Liver (tissue), 9 donors: ENCODE measurements around the gene ZNF710. TPM values are rescaled to one million over a fixed set of nuclear protein-coding genes. Genes with fewer than 3 reads are reported as not detected.
"Not testable (repeated sequence)": the region's sequence is repeated elsewhere in the genome, so short reads cannot be mapped to it uniquely, and the experiment has no call there.

Source experiments
- DNase-seq: peaks from one replicate; pipeline ENCODE4 v3.0.0-alpha.2; 2017; ENCODE audit warnings: low spot score
- H3K27ac ChIP-seq, 2 donors: one replicate each; pipeline ENCODE4 v1.7.0; 2013; ENCODE audit warnings: inconsistent platforms in 2 of 2, low read length in 2 of 2, control low read depth in 1 of 2, low read depth in 1 of 2, mild to moderate bottlenecking in 1 of 2
- H3K27me3 ChIP-seq, 4 donors: one replicate each; pipeline versions ENCODE4 v1.6.1 to v1.7.0; 2013; ENCODE audit warnings: low read length in 3 of 4, inconsistent platforms in 1 of 4, mild to moderate bottlenecking in 1 of 4, moderate library complexity in 1 of 4; ENCODE audit not compliant: control insufficient read depth in 4 of 4, insufficient read depth in 4 of 4
- H3K36me3 ChIP-seq, 4 donors: one replicate each; pipeline versions ENCODE4 v1.6.1 to v1.7.0; 2013; ENCODE audit warnings: low read length in 3 of 4, mild to moderate bottlenecking in 3 of 4, low read depth in 1 of 4, moderate library complexity in 1 of 4; ENCODE audit not compliant: control insufficient read depth in 4 of 4, insufficient read depth in 3 of 4
- H3K4me1 ChIP-seq, 4 donors: one replicate each; pipeline versions ENCODE4 v1.6.1 to v1.7.0; 2013; ENCODE audit warnings: low read length in 3 of 4, mild to moderate bottlenecking in 3 of 4, moderate library complexity in 1 of 4; ENCODE audit not compliant: control insufficient read depth in 4 of 4, insufficient read depth in 4 of 4
- H3K4me3 ChIP-seq, 3 donors: one replicate each; pipeline versions ENCODE4 v1.6.1 to v1.7.0; 2013; ENCODE audit warnings: low read length in 3 of 3, control low read depth in 1 of 3, low read depth in 1 of 3, mild to moderate bottlenecking in 1 of 3
- H3K9ac ChIP-seq, 2 donors: one replicate each; pipeline ENCODE4 v1.7.0; 2013; ENCODE audit warnings: low read length in 2 of 2, mild to moderate bottlenecking in 2 of 2, moderate library complexity in 2 of 2, control low read depth in 1 of 2, low read depth in 1 of 2
- H3K9me3 ChIP-seq, 4 donors: one replicate each; pipeline versions ENCODE4 v1.6.1 to v1.7.0; 2013; ENCODE audit warnings: low read length in 3 of 4; ENCODE audit not compliant: control insufficient read depth in 4 of 4
- ATF3 ChIP-seq: IDR thresholded peaks from 2 replicates; pipeline ENCODE4 v1.6.1; 2016; ENCODE audit warnings: antibody characterized with exemption
- CTCF ChIP-seq: fragments of 150-350 bp; IDR thresholded peaks from 2 replicates; pipeline ENCODE4 v1.5.1; 2017; ENCODE audit warnings: improper control_type of control experiment, low read depth, low read length; ENCODE audit not compliant: missing input control
- EGR1 ChIP-seq, 2 donors: IDR thresholded peaks; 2 replicates each; pipeline ENCODE4 v1.6.1; 2016 to 2018; ENCODE audit warnings: antibody characterized with exemption in 2 of 2, low read depth in 2 of 2
- FOXA1 ChIP-seq: IDR thresholded peaks from 2 replicates; pipeline ENCODE4 v1.6.1; 2016; ENCODE audit warnings: antibody characterized with exemption
- FOXA2 ChIP-seq: IDR thresholded peaks from 2 replicates; pipeline ENCODE4 v1.6.1; 2016; ENCODE audit warnings: antibody characterized with exemption
- GABPA ChIP-seq, 2 donors: IDR thresholded peaks in 1 of 2; conservative IDR thresholded peaks in 1 of 2; 2 replicates each; pipeline ENCODE4 v1.6.1; 2016; ENCODE audit warnings: antibody characterized with exemption in 2 of 2, mild to moderate bottlenecking in 1 of 2, moderate library complexity in 1 of 2
- HNF4A ChIP-seq, 2 donors: conservative IDR thresholded peaks; 2 replicates each; pipeline ENCODE4 v1.6.1; 2016; ENCODE audit warnings: antibody characterized with exemption in 2 of 2, mild to moderate bottlenecking in 2 of 2
- HNF4G ChIP-seq: IDR thresholded peaks from 2 replicates; pipeline ENCODE4 v1.6.1; 2016; ENCODE audit warnings: antibody characterized with exemption
- JUND ChIP-seq, 2 donors: IDR thresholded peaks; 2 replicates each; pipeline ENCODE4 v1.6.1; 2016; ENCODE audit warnings: antibody characterized with exemption in 2 of 2
- NR2F2 ChIP-seq: IDR thresholded peaks from 2 replicates; pipeline ENCODE4 v1.6.1; 2016; ENCODE audit warnings: antibody characterized with exemption
- RAD21 ChIP-seq, 2 donors: IDR thresholded peaks; 2 replicates each; pipeline ENCODE4 v1.6.1; 2016; ENCODE audit warnings: antibody characterized with exemption in 2 of 2, mild to moderate bottlenecking in 2 of 2
- RXRA ChIP-seq, 2 donors: IDR thresholded peaks; 2 replicates each; pipeline ENCODE4 v1.6.1; 2017 to 2018; ENCODE audit warnings: antibody characterized with exemption in 2 of 2, mild to moderate bottlenecking in 1 of 2
- SP1 ChIP-seq: IDR thresholded peaks from 2 replicates; pipeline ENCODE4 v1.6.1; 2018; ENCODE audit warnings: antibody characterized with exemption, mild to moderate bottlenecking
- YY1 ChIP-seq: IDR thresholded peaks from 2 replicates; pipeline ENCODE4 v1.6.1; 2016; ENCODE audit warnings: antibody characterized with exemption, mild to moderate bottlenecking
- ZBTB33 ChIP-seq: IDR thresholded peaks from 2 replicates; pipeline ENCODE4 v1.6.1; 2016; ENCODE audit warnings: antibody characterized with exemption
- WGBS: extraction: QIAGEN DNeasy Blood & Tissue Kit; methylation state at CpG from one replicate; pipeline ENCODE4 v1.1.7; 2013; 5-methylcytosine and 5-hydroxymethylcytosine counted together
- polyA plus RNA-seq, 2 donors: library from polyadenylated mRNA; stranded (reverse) in 1 of 2; unstranded in 1 of 2; fragments of 200-250 nt in 1 of 2; fragments of >200 nt in 1 of 2; fragmentation: Nextera tagmentation in 1 of 2; extraction: Ambion mirVana in 1 of 2; gene quantifications; one replicate each; pipeline versions ENCODE4 v1.2.1 to v1.2.3, GENCODE V29; 2013 to 2015
- total RNA-seq, 2 donors: library from RNA; depleted of rRNA; stranded (reverse); fragments of >200 nt; gene quantifications; one replicate each; pipeline ENCODE4 v1.2.3, GENCODE V29; 2014
- TF ChIP-seq, protein P1 (sequence below): IDR thresholded peaks from 2 replicates; pipeline ENCODE4 v1.6.1; 2016; ENCODE audit warnings: antibody characterized with exemption, mild to moderate bottlenecking
- TF ChIP-seq, protein P2 (sequence below): IDR thresholded peaks from 2 replicates; pipeline ENCODE4 v1.6.1; 2016; ENCODE audit warnings: antibody characterized with exemption
- donor health status: healthy.
- donor health status: healthy.
- donor health status: healthy.
- donor health status: healthy.
- donor health status: healthy.

ZNF710 gene
- total and polyA plus RNA-seq, 4 donors, result 1.9 to 15.3 (median 5.4) TPM

DNA sequence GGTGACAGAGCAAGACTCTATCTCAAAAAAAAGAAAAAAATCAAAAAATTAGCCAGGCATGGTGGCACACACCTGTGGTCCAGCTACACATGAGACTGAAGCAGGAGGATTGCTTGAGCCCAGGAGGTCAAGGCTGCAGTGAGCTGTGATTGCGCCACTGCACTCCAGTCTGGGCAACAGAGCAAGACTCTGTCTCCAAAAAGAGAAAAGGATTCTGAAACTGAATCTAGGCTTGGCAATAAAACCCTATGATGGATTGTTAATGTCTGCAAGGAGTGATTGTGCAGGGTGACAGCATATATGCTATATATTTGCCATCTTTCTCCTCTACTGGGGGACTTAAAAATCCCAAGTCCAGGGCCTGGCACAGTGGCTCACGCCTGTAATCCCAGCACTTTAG is 69.5 kb downstream of the ZNF710 start:
- not testable (repeated sequence) for H3K36me3 ChIP-seq, H3K27ac ChIP-seq, H3K9me3 ChIP-seq, H3K4me3 ChIP-seq, H3K9ac ChIP-seq, DNase-seq, H3K27me3 ChIP-seq, H3K4me1 ChIP-seq
- TF ChIP-seq RXRA (IDR thresholded peaks at IDR 0.05) (peak; percentile 6 to 19), RAD21 (IDR thresholded peaks at IDR 0.05) (peak in 1 of 2 donors; percentile 4)
- 86% methylated on average over 2 of the region's 2 CpGs for WGBS

DNA sequence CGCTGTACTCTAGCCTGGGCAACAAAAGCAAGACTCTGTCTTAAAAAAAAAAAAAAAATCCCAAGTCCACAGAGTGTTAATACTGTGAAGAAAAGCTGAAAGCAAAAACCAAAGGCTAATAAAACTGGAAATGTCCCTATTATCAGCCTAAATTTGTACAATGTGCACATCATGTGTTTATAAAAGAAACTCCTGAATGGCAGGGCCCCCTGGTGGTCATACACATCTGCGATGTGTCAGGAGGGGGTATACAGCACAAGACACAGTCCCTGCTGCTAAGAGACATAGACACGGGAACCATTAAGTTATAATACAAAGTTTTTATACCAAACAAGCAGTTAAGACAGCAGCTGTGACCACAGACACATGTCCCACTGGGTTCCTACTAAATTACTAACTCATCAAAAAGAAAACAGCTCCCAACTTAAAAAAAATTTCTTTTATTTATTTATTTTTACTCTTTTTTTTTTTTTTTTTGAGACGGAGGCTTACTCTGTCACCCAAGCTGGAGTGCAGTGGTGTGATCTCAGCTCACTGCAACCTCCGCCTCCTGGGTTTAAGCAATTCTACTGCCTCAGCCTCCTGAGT is 70.2 kb downstream of the ZNF710 start:
- H3K27ac ChIP-seq, result no peak overlapping the region
- WGBS, result 38% methylated on average over 5 of the region's 5 CpGs
- no peak overlapping the region for H3K4me3 ChIP-seq
- no peak for TF ChIP-seq FOXA1
- TF ChIP-seq CTCF, result peak; percentile 88
- peak; percentile 91 to 92 for TF ChIP-seq RAD21 (IDR thresholded peaks at IDR 0.05)
- TF ChIP-seq SP1, result no peak
- no peak for TF ChIP-seq FOXA2
- no peak for TF ChIP-seq GABPA (IDR thresholded peaks at IDR 0.05 in 1 of 2, conservative IDR thresholded peaks at IDR 0.05 in 1 of 2)
- TF ChIP-seq HNF4G, result no peak
- TF ChIP-seq ATF3, result no peak
- no peak for TF ChIP-seq HNF4A (conservative IDR thresholded peaks at IDR 0.05)
- no peak for TF ChIP-seq JUND (IDR thresholded peaks at IDR 0.05)
- no peak for TF ChIP-seq ZBTB33
- no peak for TF ChIP-seq YY1
- TF ChIP-seq NR2F2, result no peak
- no peak for TF ChIP-seq EGR1 (IDR thresholded peaks at IDR 0.05; ENCODE audit: low read depth in 2 of 2)
- TF ChIP-seq, protein P1, sequence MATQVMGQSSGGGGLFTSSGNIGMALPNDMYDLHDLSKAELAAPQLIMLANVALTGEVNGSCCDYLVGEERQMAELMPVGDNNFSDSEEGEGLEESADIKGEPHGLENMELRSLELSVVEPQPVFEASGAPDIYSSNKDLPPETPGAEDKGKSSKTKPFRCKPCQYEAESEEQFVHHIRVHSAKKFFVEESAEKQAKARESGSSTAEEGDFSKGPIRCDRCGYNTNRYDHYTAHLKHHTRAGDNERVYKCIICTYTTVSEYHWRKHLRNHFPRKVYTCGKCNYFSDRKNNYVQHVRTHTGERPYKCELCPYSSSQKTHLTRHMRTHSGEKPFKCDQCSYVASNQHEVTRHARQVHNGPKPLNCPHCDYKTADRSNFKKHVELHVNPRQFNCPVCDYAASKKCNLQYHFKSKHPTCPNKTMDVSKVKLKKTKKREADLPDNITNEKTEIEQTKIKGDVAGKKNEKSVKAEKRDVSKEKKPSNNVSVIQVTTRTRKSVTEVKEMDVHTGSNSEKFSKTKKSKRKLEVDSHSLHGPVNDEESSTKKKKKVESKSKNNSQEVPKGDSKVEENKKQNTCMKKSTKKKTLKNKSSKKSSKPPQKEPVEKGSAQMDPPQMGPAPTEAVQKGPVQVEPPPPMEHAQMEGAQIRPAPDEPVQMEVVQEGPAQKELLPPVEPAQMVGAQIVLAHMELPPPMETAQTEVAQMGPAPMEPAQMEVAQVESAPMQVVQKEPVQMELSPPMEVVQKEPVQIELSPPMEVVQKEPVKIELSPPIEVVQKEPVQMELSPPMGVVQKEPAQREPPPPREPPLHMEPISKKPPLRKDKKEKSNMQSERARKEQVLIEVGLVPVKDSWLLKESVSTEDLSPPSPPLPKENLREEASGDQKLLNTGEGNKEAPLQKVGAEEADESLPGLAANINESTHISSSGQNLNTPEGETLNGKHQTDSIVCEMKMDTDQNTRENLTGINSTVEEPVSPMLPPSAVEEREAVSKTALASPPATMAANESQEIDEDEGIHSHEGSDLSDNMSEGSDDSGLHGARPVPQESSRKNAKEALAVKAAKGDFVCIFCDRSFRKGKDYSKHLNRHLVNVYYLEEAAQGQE, result no peak
- TF ChIP-seq, protein P2, sequence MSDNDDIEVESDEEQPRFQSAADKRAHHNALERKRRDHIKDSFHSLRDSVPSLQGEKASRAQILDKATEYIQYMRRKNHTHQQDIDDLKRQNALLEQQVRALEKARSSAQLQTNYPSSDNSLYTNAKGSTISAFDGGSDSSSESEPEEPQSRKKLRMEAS, result no peak
- H3K27me3 ChIP-seq, result no peaks in the 10 kb centered on the region
- H3K9ac ChIP-seq, result no peak overlapping the region
- peaks cover 7 to 12% (median 11%) of the 10 kb centered on the region in 4 donors for H3K4me1 ChIP-seq
- H3K9me3 ChIP-seq, result no peaks in the 10 kb centered on the region
- peak; percentile 71 for DNase-seq
- peaks cover 0 to 10% (median 4%) of the 10 kb centered on the region in 4 donors for H3K36me3 ChIP-seq
